Breast epithelium (tissue), 4 donors: Measurements from ENCODE around the gene RXFP4. TPM values are rescaled to one million over a fixed set of nuclear protein-coding genes. Genes with fewer than 3 reads are reported as not detected.
A peak's percentile ranks its signal among the peaks of the same experiment; 100 is the strongest.
"Not testable (repeated sequence)": the region's sequence is repeated elsewhere in the genome, so short reads cannot be mapped to it uniquely, and the experiment has no call there.

Experiments
- DNase-seq, 2 donors: peaks; one replicate each; pipeline ENCODE4 v3.0.0-alpha.2; 2019; ENCODE audit warnings: low spot score in 2 of 2
- H3K27ac ChIP-seq, 2 donors: fragments of 200-600 bp; sonication (generic) in 1 of 2; one replicate each; pipeline ENCODE4 v1.5.1; 2016 to 2019; ENCODE audit warnings: mild to moderate bottlenecking in 1 of 2
- H3K27me3 ChIP-seq, 2 donors: fragments of 200-600 bp; sonication (generic) in 1 of 2; one replicate each; pipeline versions ENCODE4 v1.5.1 to v1.6.0; 2017 to 2019; ENCODE audit warnings: control low read depth in 1 of 2, mild to moderate bottlenecking in 1 of 2
- H3K36me3 ChIP-seq: fragments of 200-600 bp; one replicate; pipeline ENCODE4 v1.5.1; 2019
- H3K4me1 ChIP-seq, 2 donors: fragments of 200-600 bp; sonication (generic); one replicate each; pipeline ENCODE4 v1.5.1; 2016 to 2019; ENCODE audit warnings: control low read depth in 1 of 2
- H3K4me3 ChIP-seq, 3 donors: fragments of 200-600 bp; sonication (generic); 1 replicate in 2 of 3; 2 replicates in 1 of 3; pipeline ENCODE4 v1.5.1; 2016 to 2019; ENCODE audit warnings: mild to moderate bottlenecking in 3 of 3, moderate library complexity in 2 of 3
- H3K9me3 ChIP-seq, 2 donors: fragments of 200-600 bp; sonication (generic) in 1 of 2; one replicate each; pipeline ENCODE4 v1.5.1; 2016 to 2019; ENCODE audit warnings: control low read depth in 1 of 2
- POLR2A ChIP-seq: fragments of 450-650 bp; IDR thresholded peaks from one replicate; pipeline ENCODE4 v1.6.1; 2016; ENCODE audit warnings: antibody characterized with exemption, mild to moderate bottlenecking, moderate library complexity
- POLR2AphosphoS5 ChIP-seq, 3 donors: sonication (generic); formaldehyde crosslinking; IDR thresholded peaks; one replicate each; pipeline ENCODE4 v1.6.1; 2017; ENCODE audit warnings: antibody characterized with exemption in 3 of 3
- intact Hi-C: fragments of 100-400 bp; cut with DNase I; formaldehyde crosslinking; loops from one replicate; pipeline ENCODE4 v1.15.1; 2023; ENCODE audit warnings: low total_unique reads
- total RNA-seq, 3 donors: library from RNA; depleted of rRNA; stranded (reverse); fragments of >200 nt; gene quantifications; one replicate each; pipeline ENCODE4 v1.1.0, GENCODE V29; 2016
- TF ChIP-seq, protein P1 (sequence below), 3 donors: fragments of 450-650 bp; IDR thresholded peaks; one replicate each; pipeline ENCODE4 v1.5.1; 2016 to 2017; ENCODE audit warnings: antibody characterized with exemption in 3 of 3, mild to moderate bottlenecking in 3 of 3, moderate library complexity in 3 of 3

Gene RXFP4
- total RNA-seq, 3 donors from 2014 or later = not detected

DNA sequence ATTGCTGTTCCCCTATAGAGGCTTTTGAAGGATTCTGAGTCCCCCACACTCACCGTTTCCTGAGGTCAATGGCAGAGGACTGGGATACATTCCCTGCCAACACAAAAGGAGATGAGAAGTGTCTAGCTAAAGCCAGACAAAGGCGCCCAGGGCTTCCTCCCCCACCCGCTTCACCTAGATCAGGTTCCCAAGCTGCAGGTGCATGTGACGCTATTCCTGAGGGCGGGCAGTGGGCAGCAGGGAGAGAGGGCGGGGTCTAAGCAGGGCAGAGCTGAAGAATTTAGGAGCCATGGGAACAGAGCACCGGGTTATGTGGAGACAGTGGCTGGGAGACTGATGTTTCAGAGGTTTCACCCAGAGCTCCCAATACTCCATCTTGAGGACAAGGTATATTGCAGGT is 42.9 kb downstream of the RXFP4 start:
- TF ChIP-seq POLR2AphosphoS5 (IDR thresholded peaks at IDR 0.05) (no peak), POLR2A (no peak)
- TF ChIP-seq, protein P1, sequence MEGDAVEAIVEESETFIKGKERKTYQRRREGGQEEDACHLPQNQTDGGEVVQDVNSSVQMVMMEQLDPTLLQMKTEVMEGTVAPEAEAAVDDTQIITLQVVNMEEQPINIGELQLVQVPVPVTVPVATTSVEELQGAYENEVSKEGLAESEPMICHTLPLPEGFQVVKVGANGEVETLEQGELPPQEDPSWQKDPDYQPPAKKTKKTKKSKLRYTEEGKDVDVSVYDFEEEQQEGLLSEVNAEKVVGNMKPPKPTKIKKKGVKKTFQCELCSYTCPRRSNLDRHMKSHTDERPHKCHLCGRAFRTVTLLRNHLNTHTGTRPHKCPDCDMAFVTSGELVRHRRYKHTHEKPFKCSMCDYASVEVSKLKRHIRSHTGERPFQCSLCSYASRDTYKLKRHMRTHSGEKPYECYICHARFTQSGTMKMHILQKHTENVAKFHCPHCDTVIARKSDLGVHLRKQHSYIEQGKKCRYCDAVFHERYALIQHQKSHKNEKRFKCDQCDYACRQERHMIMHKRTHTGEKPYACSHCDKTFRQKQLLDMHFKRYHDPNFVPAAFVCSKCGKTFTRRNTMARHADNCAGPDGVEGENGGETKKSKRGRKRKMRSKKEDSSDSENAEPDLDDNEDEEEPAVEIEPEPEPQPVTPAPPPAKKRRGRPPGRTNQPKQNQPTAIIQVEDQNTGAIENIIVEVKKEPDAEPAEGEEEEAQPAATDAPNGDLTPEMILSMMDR (IDR thresholded peaks at IDR 0.05) = no peak
- H3K4me1 ChIP-seq = peaks cover 7 to 18% of the 10 kb centered on the region in 2 donors
- no peaks in the 10 kb centered on the region for H3K36me3 ChIP-seq
- peak overlapping the region; percentile 71 to 96 for H3K27ac ChIP-seq
- no peaks in the 10 kb centered on the region for H3K27me3 ChIP-seq
- intact Hi-C loops = no loop called here
- no peak overlapping the region for H3K4me3 ChIP-seq
- no peak for DNase-seq
- H3K9me3 ChIP-seq = no peaks in the 10 kb centered on the region

DNA sequence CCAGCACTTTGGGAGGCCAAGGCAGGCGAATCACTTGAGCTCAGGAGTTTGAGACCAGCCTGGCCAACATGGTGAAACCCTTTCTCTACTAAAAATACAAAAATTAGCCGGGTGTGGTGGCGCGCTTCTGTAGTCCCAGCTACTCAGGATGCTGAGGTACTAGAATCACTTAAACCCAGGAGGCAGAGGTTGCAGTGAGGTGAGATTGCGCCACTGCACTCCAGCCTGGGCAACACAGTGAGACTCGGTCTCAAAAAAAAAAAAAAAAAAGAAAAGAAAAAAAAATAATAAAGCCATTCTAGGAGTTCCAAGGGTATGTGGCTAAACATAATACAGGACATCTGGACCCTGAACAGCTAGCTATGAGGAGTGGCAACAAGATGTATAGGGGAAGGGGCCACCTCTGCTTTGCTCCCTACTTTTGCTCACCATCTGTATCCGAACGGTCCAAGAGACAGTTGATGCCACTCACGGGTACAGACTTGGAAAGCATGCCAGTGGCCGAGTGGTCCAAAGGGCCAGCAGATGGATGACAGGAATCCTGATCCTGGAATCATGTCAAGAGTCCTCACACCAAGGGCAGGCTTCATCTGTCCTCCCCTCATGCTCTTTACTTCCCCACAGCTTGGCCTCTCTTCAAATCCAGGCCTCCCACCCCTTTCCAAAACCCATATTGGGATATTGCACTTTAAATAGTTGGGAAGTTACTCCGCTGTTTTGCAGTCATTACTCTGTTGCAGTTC is 43.6 kb downstream of the RXFP4 start:
- not testable (repeated sequence) for H3K27me3 ChIP-seq
- intact Hi-C loops = loop anchor here (5.0 kb wide), 1 partner anchor 43 kb away; the partner anchor contains the start of gene RXFP4
- H3K4me1 ChIP-seq = peaks cover 7 to 10% of the 10 kb centered on the region in 2 donors

DNA sequence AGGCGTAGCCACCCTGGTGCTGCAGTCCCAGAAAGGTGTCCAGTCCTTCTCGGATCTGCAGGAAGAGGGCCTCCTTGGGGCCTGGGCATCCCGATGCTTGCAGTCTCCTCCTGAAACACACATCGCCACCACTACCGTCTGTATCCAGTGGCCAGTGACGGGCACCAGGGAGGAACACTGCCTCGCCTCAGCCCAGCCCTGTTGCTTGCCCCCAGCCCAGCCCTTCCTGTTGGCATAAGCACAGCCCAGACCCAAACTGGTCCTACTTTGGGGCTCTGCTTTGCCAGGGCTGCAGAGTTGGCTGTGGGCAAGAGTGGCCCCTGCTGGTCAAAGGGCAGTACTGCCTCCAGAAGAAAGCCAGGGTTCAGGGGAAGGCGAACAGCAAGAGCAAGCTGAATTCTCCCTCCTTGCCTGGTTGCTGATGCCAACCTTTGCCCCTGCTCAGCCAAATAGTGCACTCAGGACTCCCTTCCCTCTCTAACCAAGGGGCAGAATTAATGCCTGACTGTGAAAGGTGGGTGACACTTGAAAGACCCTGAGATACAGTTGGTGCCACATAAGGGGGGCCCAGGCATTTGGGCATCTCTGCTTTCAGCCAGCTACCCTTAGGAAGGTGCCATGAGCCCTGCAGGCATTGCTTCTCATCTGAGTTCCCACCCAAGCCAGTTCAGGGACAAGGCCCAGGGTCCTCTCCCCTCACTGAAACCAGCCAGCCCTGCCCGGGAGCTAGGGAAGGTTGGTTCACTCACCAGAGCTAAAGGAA is 48.0 kb downstream of the RXFP4 start:
- intact Hi-C loops = loop anchor here (5.0 kb wide), 1 partner anchor 47 kb away; the partner anchor contains the start of gene RXFP4
- Histone ChIP-seq H3K27me3 (no peaks in the 10 kb centered on the region), H3K9me3 (no peaks in the 10 kb centered on the region), H3K4me1 (no peaks in the 10 kb centered on the region), H3K36me3 (no peaks in the 10 kb centered on the region), H3K27ac (peak overlapping the region; percentile 21 to 59), H3K4me3 (peak overlapping the region; percentile 29 to 59 (median 30))
- TF ChIP-seq POLR2AphosphoS5 (IDR thresholded peaks at IDR 0.05) (peak in 2 of 3 donors; percentile 49 to 66), POLR2A (no peak)
- TF ChIP-seq, protein P1 (IDR thresholded peaks at IDR 0.05) = peak; percentile 97 to 99 (median 97)
- DNase-seq = peak; percentile 71 to 74

More for the DNA sequence above, 43.6 kb downstream of the RXFP4 start:
- peak overlapping the region in 1 of 2 donors; percentile 71 for H3K27ac ChIP-seq
- H3K36me3 ChIP-seq, H3K4me3 ChIP-seq, DNase-seq, H3K9me3 ChIP-seq: not testable (repeated sequence)

DNA sequence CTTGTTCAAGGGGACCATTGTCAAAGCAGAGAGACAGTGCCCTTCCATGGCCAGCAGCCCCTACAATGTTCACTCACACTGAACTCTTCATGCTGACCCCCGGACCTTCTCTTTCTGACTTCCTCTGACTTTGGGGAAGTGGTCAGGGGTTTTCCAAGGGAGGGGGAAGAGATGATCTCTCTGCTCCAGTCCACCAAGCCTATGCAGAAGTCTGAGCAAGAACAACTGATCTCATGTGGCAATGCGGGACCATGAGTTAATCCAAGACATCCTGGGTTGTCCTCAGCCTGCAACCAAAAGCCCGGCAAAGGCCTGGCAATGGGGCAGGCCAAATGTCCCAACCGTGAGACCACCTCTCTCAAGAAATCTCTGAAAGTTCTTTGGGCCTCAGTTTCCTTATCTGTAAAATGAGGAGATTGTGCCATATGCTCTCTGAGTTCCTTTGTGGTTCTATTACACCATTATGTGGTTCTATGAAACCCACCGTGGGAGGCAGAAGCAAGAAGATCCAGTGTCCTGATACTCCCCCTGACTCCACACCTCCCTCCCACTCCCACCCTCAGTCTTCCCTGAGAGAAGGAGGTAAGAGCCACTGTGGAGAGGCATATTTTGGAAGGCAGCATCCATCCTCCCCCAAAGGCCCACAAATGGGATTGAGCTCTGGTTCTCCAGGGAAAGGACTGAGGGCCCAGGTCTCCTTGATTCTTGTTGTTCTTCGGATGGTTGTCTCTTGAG is 48.7 kb downstream of the RXFP4 start:
- Histone ChIP-seq H3K36me3 (no peaks in the 10 kb centered on the region), H3K27ac (no peak overlapping the region), H3K4me3 (no peak overlapping the region), H3K9me3 (no peaks in the 10 kb centered on the region), H3K27me3 (no peaks in the 10 kb centered on the region), H3K4me1 (no peaks in the 10 kb centered on the region)
- no peak for DNase-seq
- TF ChIP-seq, protein P1 (IDR thresholded peaks at IDR 0.05) = no peak
- TF ChIP-seq POLR2AphosphoS5 (IDR thresholded peaks at IDR 0.05) = no peak
- intact Hi-C loops = no loop called here

Other genes starting within 250 kb of the RXFP4 start
- gene GON4L, start 84.4 kb upstream of the RXFP4 start, total RNA-seq = 10 to 100 TPM; 33.3 to 56.4 (median 56.1) TPM
- 1 to 10 TPM; 4.5 to 8.2 (median 5.0) TPM for gene SYT11, start 82.1 kb upstream of the RXFP4 start, total RNA-seq
- gene RIT1, start 30.3 kb upstream of the RXFP4 start, total RNA-seq = 10 to 100 TPM; 29.2 to 32.6 (median 29.4) TPM
- gene KHDC4, start 7.2 kb upstream of the RXFP4 start, total RNA-seq = 10 to 100 TPM; 52.0 to 81.5 (median 64.2) TPM
- gene ARHGEF2, start 36.9 kb downstream of the RXFP4 start, total RNA-seq = 10 to 100 TPM; 81.8 to 93.7 (median 90.4) TPM
- gene SSR2, start 79.3 kb downstream of the RXFP4 start, total RNA-seq = 100 to 1,000 TPM; 305 to 407 (median 370) TPM
- gene UBQLN4, start 112.2 kb downstream of the RXFP4 start, total RNA-seq = 10 to 100 TPM; 22.1 to 27.1 (median 23.3) TPM
- 10 to 100 TPM; 60.7 to 75.5 (median 69.8) TPM for gene LAMTOR2, start 113.1 kb downstream of the RXFP4 start, total RNA-seq
- gene RAB25, start 119.5 kb downstream of the RXFP4 start, total RNA-seq = 10 to 100 TPM in 2 of 3 donors, not detected in 1; 40.3 to 68.6 TPM
- gene MEX3A, start 140.8 kb downstream of the RXFP4 start, total RNA-seq = 1 to 10 TPM in 2 of 3 donors, under 1 TPM in 1; 0.32 to 1.3 (median 1.3) TPM
- gene LMNA, start 173.1 kb downstream of the RXFP4 start, total RNA-seq = 100 to 1,000 TPM; 292 to 367 (median 319) TPM
- gene SEMA4A, start 211.9 kb downstream of the RXFP4 start, total RNA-seq = 10 to 100 TPM in 1 of 3 donors, 1 to 10 TPM in 2; 1.4 to 21.5 (median 9.2) TPM